Left renal pelvis (tissue), 4 donors: Measurements from ENCODE around the gene PDE6A. TPM values are rescaled to one million over a fixed set of nuclear protein-coding genes. Genes with fewer than 3 reads are reported as not detected.
"Not testable (repeated sequence)": the region's sequence is repeated elsewhere in the genome, so short reads cannot be mapped to it uniquely, and the experiment has no call there.

Experiments
- DNase-seq, 4 donors: peaks; one replicate each; pipeline ENCODE4 v3.0.0-alpha.2; 2013; ENCODE audit warnings: low read depth in 4 of 4, low spot score in 3 of 4
- polyA plus RNA-seq, 4 donors: library from polyadenylated mRNA; unstranded; fragments of 120-200 nt; gene quantifications; one replicate each; pipeline ENCODE4 v1.2.1, GENCODE V29; 2013; ENCODE audit not compliant: insufficient read length in 4 of 4

Gene PDE6A
- polyA plus RNA-seq, 4 donors: 0.09 to 0.21 (median 0.10) TPM

DNA sequence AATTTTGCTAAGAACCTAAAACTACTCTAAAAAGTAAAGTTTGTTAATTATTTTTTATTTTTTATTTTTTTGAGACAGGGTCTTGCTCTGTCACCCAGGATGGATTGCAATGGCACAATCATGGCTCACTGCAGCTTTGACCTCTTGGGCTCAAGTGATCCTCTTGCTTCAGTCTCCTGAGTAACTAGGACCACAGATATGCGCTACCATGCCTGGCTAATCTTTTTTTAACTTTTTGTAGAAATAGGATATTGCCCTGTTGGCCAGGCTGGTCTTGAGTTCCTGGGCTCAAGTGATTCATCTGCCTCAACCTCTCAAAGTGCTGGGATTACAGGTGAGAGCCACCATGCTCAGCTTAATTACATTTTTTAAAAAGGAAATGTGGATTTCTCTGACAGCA is 45.8 kb downstream of the PDE6A start:
- DNase-seq: no peak

GRCh38 chr5:149895416-149896345 is 48.9 kb downstream of the PDE6A start:
- no peak for DNase-seq

DNA sequence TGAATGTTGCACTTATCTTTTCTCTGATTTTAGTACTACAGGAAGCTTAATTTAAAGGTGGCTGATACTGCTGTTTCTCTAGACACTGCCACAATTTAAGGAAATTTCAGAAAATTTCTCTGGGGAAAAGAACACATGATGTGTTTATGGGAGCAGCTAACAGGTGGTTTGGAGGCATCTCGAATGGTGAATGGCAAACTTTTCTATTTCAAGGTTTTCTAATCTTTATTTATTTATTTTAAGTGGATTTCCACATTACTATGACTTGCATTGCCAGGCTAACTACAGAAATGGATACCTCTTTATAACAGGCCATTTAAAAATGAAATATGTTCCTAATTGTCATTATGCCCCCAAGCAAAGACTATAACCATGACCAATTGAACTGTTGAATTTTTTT is 50.4 kb downstream of the PDE6A start:
- no peak for DNase-seq

DNA sequence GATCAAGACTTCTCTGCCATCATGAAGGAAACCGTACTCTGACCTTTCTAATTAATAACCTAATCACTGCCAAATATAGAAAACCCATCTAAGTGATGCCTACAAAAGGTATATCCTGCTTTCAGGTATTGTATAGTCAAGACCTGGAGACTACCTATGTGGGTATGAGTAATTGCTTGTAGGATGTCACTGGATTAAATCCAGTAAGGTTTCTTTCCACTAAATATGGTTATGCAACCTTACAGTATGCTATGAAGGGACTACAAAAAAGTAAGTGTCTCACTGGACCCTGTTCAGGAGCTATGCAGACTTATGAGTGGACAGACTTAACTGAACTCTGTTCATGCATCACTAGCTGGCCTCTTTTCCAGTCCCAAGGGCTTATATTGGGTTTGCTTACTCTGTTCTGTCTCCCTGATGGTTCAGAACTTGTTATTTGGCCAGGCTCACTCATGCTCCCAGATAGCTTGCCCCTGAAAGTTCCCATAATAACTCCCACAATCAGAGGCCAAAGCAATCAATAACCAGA is 51.1 kb downstream of the PDE6A start:
- no peak for DNase-seq

- no peak for DNase-seq
These were observed 52.0 kb downstream of the PDE6A start for GRCh38 chr5:149892594-149892993.

DNA sequence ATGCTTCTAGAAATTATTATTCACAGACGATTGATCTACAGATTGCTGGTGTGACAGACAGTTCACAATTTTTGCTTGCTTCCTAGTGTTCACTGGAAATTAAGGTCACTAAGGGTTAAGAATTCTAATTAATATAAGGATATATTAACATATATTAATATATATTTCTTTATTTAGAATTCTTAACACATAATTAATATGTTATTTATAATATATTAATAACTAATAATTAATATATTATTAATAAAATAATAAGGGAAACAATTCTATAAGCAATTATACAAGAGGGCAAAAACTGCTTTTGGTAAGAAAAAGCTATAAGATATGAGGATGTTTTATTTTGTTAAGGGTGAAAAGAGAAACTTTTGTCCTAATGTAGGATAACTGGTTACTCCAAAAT is 56.3 kb downstream of the PDE6A start:
- DNase-seq: no peak

GRCh38 chr5:149887622-149888183 is 56.9 kb downstream of the PDE6A start:
- peak in 3 of 4 donors; percentile 36 to 53 (median 39) for DNase-seq

DNA sequence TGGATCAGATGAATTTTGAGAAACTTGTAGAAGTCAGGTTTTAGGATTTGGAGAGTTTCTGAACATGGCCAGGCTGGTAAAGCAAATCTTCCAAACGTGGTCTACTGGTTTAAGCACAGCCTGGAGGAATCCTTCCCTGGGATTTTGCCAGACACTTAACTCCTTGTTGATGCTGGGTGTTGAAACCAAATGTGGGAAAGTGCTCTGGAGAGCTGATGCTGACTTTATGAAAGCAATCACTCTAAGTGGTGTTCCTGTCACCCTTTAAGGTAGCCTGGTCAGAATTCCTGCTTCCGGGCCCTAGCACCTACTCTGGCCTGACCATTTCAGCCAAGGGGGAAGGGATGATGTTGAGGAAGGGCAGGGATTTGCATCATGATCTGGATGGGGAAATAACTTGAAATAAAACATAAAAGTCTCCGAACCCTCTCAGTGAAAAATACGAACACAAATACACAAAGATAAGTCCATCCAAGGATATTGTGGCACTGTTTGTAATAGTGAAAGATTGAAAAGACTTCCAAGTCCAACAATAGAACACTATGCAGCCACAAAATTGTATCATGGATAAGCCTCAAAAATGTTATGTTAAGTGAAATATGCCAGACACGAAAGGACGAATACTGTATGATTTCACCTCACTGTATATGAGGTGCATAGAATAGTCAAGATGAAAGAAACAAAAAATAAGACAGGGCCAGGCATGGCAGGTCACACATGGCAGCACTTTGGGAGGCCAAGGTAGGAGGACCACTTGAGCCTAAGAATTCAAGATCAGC is 57.7 kb downstream of the PDE6A start:
- no peak for DNase-seq

- no peak for DNase-seq
These were observed 58.5 kb downstream of the PDE6A start for GRCh38 chr5:149886060-149886459.

DNA sequence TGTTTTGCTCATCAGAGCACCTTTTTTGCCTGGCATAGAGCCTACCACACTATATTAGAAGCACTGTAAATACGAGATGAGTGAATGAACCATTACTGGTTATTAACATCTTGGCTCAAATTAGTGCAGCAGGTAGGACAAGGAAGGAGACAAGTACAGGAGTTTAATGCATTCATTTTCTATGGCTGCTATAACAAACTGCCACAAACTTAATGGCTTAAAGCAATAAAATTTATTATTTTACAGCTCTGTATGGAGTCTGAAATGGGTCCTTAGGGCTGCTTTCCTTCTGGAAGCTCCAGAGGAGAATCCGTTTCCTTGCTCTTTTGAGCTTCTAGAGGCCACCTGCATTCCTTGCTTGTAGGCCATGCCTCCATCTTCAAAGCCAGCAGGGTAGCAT is 59.1 kb downstream of the PDE6A start:
- no peak for DNase-seq

DNA sequence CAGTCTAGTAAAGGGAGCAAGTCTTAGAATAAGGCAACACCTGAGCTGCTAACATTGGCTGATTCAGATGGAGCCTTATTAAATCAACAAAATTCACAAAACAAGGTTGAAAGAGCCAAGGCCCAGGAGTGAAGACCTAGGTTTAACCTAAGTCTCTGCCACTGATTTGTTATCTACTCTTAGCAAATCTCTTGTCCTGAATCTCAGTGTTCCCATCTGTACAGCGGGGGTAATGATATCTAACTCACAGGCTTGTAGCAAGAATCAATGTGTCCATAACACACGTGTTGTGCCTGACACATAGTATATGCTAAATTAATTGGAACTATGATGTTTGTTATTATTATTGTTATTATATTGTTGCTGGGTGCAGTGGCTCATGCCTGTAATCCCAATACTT is 61.0 kb downstream of the PDE6A start:
- DNase-seq: no peak

DNA sequence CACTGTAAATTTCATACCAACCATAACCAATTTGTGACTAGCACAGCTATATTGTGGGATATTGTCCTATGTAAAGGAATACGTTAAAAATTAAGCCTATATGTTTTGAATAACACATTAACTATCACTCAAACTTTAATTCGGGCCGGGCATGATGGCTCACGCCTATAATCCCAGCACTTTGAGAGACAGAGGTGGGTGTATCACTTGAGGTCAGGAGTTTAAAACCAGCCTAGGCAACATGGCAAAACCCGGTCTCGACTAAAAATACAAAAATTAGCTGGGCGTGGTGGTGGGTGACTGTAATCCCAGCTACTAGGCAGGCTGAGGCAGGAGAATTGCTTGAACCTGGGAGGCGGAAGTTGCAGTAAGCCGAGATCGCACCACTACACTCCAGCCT is 62.0 kb downstream of the PDE6A start:
- DNase-seq: not testable (repeated sequence)

DNA sequence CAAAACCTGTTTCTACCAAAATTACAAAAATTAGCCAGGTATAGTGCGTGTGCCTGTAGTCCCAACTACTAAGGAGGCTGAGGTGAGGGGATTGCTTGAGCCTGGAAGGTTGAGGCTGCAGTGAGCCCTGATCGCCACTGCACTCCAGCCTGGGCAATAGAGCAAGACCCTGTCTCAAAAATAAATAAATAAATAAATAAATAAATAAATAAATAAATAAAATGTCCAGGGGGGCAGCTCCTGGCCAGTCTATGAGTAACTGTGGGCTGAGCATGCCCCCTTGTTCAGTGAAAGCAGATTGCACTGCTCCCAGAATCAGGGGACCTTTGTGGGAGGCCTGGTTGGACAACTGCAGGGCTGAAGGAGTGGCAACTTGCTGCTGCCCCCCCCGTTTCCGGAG is 62.7 kb downstream of the PDE6A start:
- no peak for DNase-seq

DNA sequence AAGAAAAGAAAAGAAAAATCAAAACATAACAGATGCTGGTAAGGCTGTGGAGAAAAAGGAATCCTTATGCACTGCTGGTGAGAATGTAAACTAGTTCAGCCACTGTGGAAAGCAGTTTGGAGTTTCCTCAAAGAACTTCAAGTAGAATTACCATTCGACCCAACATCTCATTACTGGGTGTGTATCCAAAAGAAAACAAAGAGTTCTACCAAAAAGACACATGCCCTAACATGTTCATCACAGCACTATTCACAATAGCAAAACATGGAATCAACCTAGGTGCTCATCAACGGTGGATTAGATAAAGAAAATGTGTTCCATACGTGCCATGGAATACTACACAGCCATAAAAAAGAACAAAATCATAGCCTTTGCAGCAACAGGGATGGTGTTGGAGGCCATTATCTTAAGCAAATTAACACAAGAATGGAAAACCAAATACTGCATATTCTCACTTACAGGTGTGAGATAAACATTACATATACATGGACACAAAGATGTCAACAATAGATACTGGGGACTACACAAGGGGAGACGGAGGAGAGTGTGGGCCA is 63.4 kb downstream of the PDE6A start:
- DNase-seq: no peak

- not testable (repeated sequence) for DNase-seq
These were observed 65.0 kb downstream of the PDE6A start for GRCh38 chr5:149879593-149879992.

GRCh38 chr5:149878371-149878770 is 66.2 kb downstream of the PDE6A start:
- no peak for DNase-seq

- DNase-seq: no peak
These were observed 70.7 kb downstream of the PDE6A start for GRCh38 chr5:149873896-149874295.

GRCh38 chr5:149872351-149873040 is 72.1 kb downstream of the PDE6A start:
- DNase-seq: no peak

DNA sequence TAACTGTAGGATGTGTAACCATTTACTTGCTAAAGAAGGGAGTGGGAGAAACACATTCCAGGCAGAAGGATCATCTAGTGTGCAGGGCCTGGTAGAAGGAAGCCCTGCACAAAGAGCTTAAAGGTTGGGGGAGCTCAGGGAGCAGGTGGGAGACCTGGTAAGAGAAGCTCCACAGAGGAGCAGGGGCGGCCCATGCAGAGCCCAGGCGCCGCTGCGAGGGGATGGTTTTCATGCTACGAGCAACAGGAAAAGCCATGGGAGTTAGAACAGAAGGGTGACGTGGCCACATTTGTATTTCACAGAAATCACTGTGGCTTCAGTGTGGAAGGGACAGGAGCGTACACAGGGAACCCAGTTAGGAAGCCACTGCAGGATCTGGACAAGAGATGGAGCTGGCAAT is 73.1 kb downstream of the PDE6A start:
- DNase-seq: no peak

DNA sequence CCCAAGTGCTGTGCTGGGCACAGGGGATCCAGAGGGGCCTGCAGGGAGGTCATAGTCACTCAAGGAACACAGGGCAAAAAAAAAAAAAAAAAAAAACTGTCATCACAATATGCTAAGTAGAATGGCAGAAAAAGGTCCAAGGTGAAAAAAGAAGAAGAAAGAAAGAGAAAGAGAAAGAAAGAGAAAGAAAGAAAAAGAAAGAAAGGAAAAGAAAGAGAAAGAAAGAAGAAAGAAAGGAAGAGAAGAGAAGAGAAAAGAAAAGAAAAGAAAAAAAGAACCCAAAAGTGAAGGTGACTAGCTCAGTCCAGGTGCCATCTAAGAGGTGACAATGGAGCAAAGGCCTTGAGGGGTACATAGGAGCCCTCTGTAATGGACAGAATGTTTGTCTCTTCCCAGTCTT is 73.9 kb downstream of the PDE6A start:
- no peak for DNase-seq
